HepG2 (cell line): ENCODE data around the gene NPHP1. TPM values are rescaled to one million over a fixed set of nuclear protein-coding genes. Genes with fewer than 3 reads are reported as not detected.

Experiments used
- ATAC-seq: fragments of 200-7000 bp; cut with Tn5 transposase; 3 replicates; pipeline ENCODE4 v1.9.1; 2020; ENCODE audit warnings: mild to moderate bottlenecking, moderate library complexity
- BruUV-seq: library from RNA; stranded (reverse); fragments of 400-500 nt; replicated peaks from 2 replicates; lab custom pipeline; 2021; lab: Mats Ljungman, UMichigan
- CTCF ChIA-PET: fragments of 300-600 bp; formaldehyde crosslinking; extraction: SDS; loops from one replicate; lab custom pipeline; 2021; ENCODE audit warnings: low total read pairs, inconsistent platforms, low intra/inter-chr PET ratio; lab: Yijun Ruan, JAX
- POLR2A ChIA-PET: fragments of 350-600 bp; sonication (Branson Sonifier 250); formaldehyde crosslinking; loops from one replicate; lab custom pipeline; 2020; ENCODE audit warnings: antibody characterized with exemption, inconsistent platforms; lab: Yijun Ruan, JAX
- DNase-seq: peaks from one replicate; pipeline ENCODE4 v3.0.0-alpha.2; 2015; ENCODE audit warnings: low spot score
- FAIRE-seq: peaks from 3 replicates; lab custom pipeline; 2011; peaks lifted over from hg19 to GRCh38; lab: Jason Lieb, UNC
- H2AFZ ChIP-seq: one replicate; pipeline ENCODE4 v1.6.1; 2011; ENCODE audit warnings: low read length, inconsistent platforms
- H3K27ac ChIP-seq: fragments of 300-600 bp; 3 replicates; pipeline ENCODE4 v1.8.0; 2011; ENCODE audit warnings: mixed run types, mild to moderate bottlenecking, mixed read lengths, low read length, inconsistent platforms; ENCODE audit not compliant: insufficient read depth; ENCODE audit errors: extremely low read length
- H3K27me3 ChIP-seq, 2 experiments: fragments of 200-600 bp in 1 of 2; 2 replicates in 1 of 2; 3 replicates in 1 of 2; pipeline versions ENCODE4 v1.6.0 to v1.8.0; 2011; ENCODE audit warnings: low read length in 2 of 2, mild to moderate bottlenecking in 2 of 2, moderate library complexity in 2 of 2, inconsistent platforms in 1 of 2; ENCODE audit not compliant: insufficient read depth in 2 of 2, control insufficient read depth in 1 of 2
- H3K36me3 ChIP-seq, 2 experiments: fragments of 200-600 bp in 1 of 2; replicated peaks in 1 of 2; 2 replicates in 1 of 2; 3 replicates in 1 of 2; pipeline versions ENCODE4 v1.5.1 to v1.8.0; 2011; ENCODE audit warnings: low read length in 2 of 2, inconsistent platforms in 1 of 2; ENCODE audit not compliant: insufficient read depth in 2 of 2, control insufficient read depth in 1 of 2
- H3K4me1 ChIP-seq: 2 replicates; pipeline ENCODE4 v1.5.1; 2012; ENCODE audit warnings: low read length, inconsistent platforms; ENCODE audit not compliant: insufficient read depth
- H3K4me2 ChIP-seq: 2 replicates; pipeline ENCODE4 v1.6.0; 2011; ENCODE audit warnings: low read depth, low read length, inconsistent platforms
- H3K4me3 ChIP-seq, 3 experiments: fragments of 200-600 bp in 1 of 3; sonication (generic), shearing (Covaris generic) in 1 of 3; replicated peaks in 1 of 3; 2 replicates each; pipeline ENCODE4 v1.5.1; 2011 to 2016; ENCODE audit warnings: low read length in 3 of 3, inconsistent platforms in 2 of 3, low read depth in 2 of 3, mild to moderate bottlenecking in 2 of 3, control low read depth in 1 of 3, mixed read lengths in 1 of 3; ENCODE audit not compliant: insufficient read depth in 1 of 3
- H3K79me2 ChIP-seq: one replicate; pipeline ENCODE4 v1.6.1; 2011; ENCODE audit warnings: low read length, inconsistent platforms; ENCODE audit not compliant: insufficient read depth
- H3K9ac ChIP-seq: 2 replicates; pipeline ENCODE4 v1.6.0; 2011; ENCODE audit warnings: mild to moderate bottlenecking, low read depth, low read length, inconsistent platforms; ENCODE audit not compliant: insufficient read depth
- H3K9me3 ChIP-seq: 2 replicates; pipeline ENCODE4 v1.5.1; 2012; ENCODE audit warnings: mild to moderate bottlenecking, low read length
- H4K20me1 ChIP-seq: 2 replicates; pipeline ENCODE4 v1.6.0; 2011; ENCODE audit warnings: inconsistent platforms, mild to moderate bottlenecking, low read length, moderate library complexity; ENCODE audit not compliant: insufficient read depth
- ATRX ChIP-seq: sonication (generic); formaldehyde crosslinking; IDR thresholded peaks from 2 replicates; pipeline ENCODE4 v1.4.0; 2020; ENCODE audit warnings: missing genetic modification reagents, borderline replicate concordance
- FOXO1 ChIP-seq: sonication (generic); formaldehyde crosslinking; IDR thresholded peaks from 2 replicates; pipeline ENCODE4 v1.4.0; 2020; ENCODE audit warnings: missing genetic modification reagents
- MZF1 ChIP-seq: sonication (generic); formaldehyde crosslinking; IDR thresholded peaks from 2 replicates; pipeline ENCODE4 v1.8.1; 2023; ENCODE audit warnings: mild to moderate bottlenecking, missing genetic modification reagents, borderline replicate concordance
- PHF20 ChIP-seq: sonication (generic); formaldehyde crosslinking; IDR thresholded peaks from 2 replicates; pipeline ENCODE4 v1.5.0; 2020; ENCODE audit warnings: mild to moderate bottlenecking, missing genetic modification reagents
- PHF21A ChIP-seq: sonication (generic); formaldehyde crosslinking; IDR thresholded peaks from 2 replicates; pipeline ENCODE4 v1.5.0; 2020; ENCODE audit warnings: mild to moderate bottlenecking, missing genetic modification reagents
- RAD51 ChIP-seq: fragments of 450-650 bp; IDR thresholded peaks from 2 replicates; pipeline ENCODE4 v1.6.1; 2016; ENCODE audit warnings: borderline replicate concordance
- RELA ChIP-seq: sonication (generic); formaldehyde crosslinking; IDR thresholded peaks from 2 replicates; pipeline ENCODE4 v1.4.0; 2020; ENCODE audit warnings: missing genetic modification reagents
- SCMH1 ChIP-seq: sonication (generic); formaldehyde crosslinking; IDR thresholded peaks from 2 replicates; pipeline ENCODE4 v1.9.0; 2021; ENCODE audit warnings: missing genetic modification reagents, mild to moderate bottlenecking, borderline replicate concordance
- SPEN ChIP-seq: sonication (generic); formaldehyde crosslinking; IDR thresholded peaks from 2 replicates; pipeline ENCODE4 v1.5.1; 2020; ENCODE audit warnings: low read depth, mild to moderate bottlenecking, missing genetic modification reagents
- XRCC5 ChIP-seq: fragments of 200-400 bp; formaldehyde crosslinking; optimal IDR thresholded peaks from 2 replicates; pipeline ENCODE3; 2017; ENCODE audit warnings: mild to moderate bottlenecking, low read length
- ZNF17 ChIP-seq: sonication (generic); formaldehyde crosslinking; IDR thresholded peaks from 2 replicates; pipeline ENCODE4 v1.5.0; 2020; ENCODE audit warnings: mild to moderate bottlenecking, missing genetic modification reagents
- ZNF44 ChIP-seq: sonication (generic); formaldehyde crosslinking; IDR thresholded peaks from 2 replicates; pipeline ENCODE4 v1.5.1; 2020; ENCODE audit warnings: mild to moderate bottlenecking, missing genetic modification reagents
- ZNF7 ChIP-seq: IDR thresholded peaks from 2 replicates; pipeline ENCODE4 v1.6.1; 2016; ENCODE audit warnings: missing biosample characterization, missing genetic modification reagents
- WGBS: methylation state at CpG from one replicate; pipeline ENCODE4 v1.1.6; 2017; ENCODE audit warnings: low lambda C conversion rate; 5-methylcytosine and 5-hydroxymethylcytosine counted together
- in situ Hi-C: cut with HindIII; loops from 2 replicates; pipeline ENCODE4 v1.10.0; 2017; ENCODE audit warnings: low pct_unique_long_range_greater_than_20kb; ENCODE audit not compliant: extremely low pct_ligation_motif_present
- intact Hi-C: fragments of 100-400 bp; cut with micrococcal nuclease; formaldehyde crosslinking; loops from one replicate; pipeline ENCODE4 v1.10.0; 2022; ENCODE audit not compliant: unreplicated experiment
- polyA plus RNA-seq, 8 experiments: library from polyadenylated mRNA; depleted of rRNA in 3 of 8; stranded (reverse) in 7 of 8; unstranded in 1 of 8; fragments of >200 nt; fragmentation: Illumina TruSeq in 4 of 8; extraction: Trizol in 4 of 8; gene quantifications; 2 replicates each; pipeline versions ENCODE4 v1.2.1 to v1.2.3, GENCODE V29; 2011 to 2016; ENCODE audit warnings: low read depth in 4 of 8, missing spikeins in 1 of 8, mixed read lengths in 1 of 8; ENCODE audit not compliant: insufficient read depth in 1 of 8
- total RNA-seq, 5 experiments: library from RNA; depleted of rRNA; stranded (reverse); fragments of >200 nt; fragmentation: Illumina TruSeq; extraction: Trizol; gene quantifications; 2 replicates each; pipeline ENCODE4 v1.2.3, GENCODE V29; 2016; ENCODE audit warnings: low read depth in 1 of 5
- TF ChIP-seq, protein P1 (sequence below): sonication (generic); formaldehyde crosslinking; IDR thresholded peaks from 2 replicates; pipeline ENCODE4 v1.4.0; 2020; ENCODE audit warnings: missing genetic modification reagents
- TF ChIP-seq, protein P2 (sequence below): sonication (generic); formaldehyde crosslinking; IDR thresholded peaks from 2 replicates; pipeline ENCODE4 v1.5.1; 2020; ENCODE audit warnings: missing genetic modification reagents, mild to moderate bottlenecking, borderline replicate concordance
- TF ChIP-seq, protein P3 (sequence below): sonication (generic); formaldehyde crosslinking; IDR thresholded peaks from 2 replicates; pipeline ENCODE4 v1.8.0; 2022; ENCODE audit warnings: mild to moderate bottlenecking, missing genetic modification reagents; ENCODE audit not compliant: insufficient replicate concordance

Gene NPHP1
- total and polyA plus RNA-seq, 2 of the 13 experiments (the other 11 are each of a cell fraction or from before 2014, with no cell fraction given) = 2.7 to 4.8 TPM

GRCh38 chr2:110104025-110104771 lies 100.6 kb downstream of the NPHP1 start:
- Histone ChIP-seq H3K9me3 (no peaks in the 10 kb centered on the region), H3K79me2 (no peaks in the 10 kb centered on the region), H3K4me2 (no peak overlapping the region), H3K27ac (no peak overlapping the region), H3K27me3 (peaks cover 0 to 27% of the 10 kb centered on the region in 2 experiments; a peak in 3 of 5 replicates), H3K9ac (no peak overlapping the region), H3K36me3 (no peaks in the 10 kb centered on the region), H4K20me1 (no peaks in the 10 kb centered on the region), H2AFZ (no peak overlapping the region), H3K4me1 (peaks cover 58% of the 10 kb centered on the region), H3K4me3 (no peak overlapping the region)
- 73% methylated on average over 10 of the region's 10 CpGs for WGBS
- ChIA-PET CTCF (no interaction called here), POLR2A (no interaction called here)
- in situ Hi-C loops (no loop called here), intact Hi-C loops (no loop called here)
- DNase-seq (no peak), FAIRE-seq (no peak), ATAC-seq (no peak)
- TF ChIP-seq RAD51 (no peak), RELA (no peak), ZNF44 (CRISPR knock-in tag) (no peak), ZNF17 (CRISPR knock-in tag) (no peak), PHF21A (CRISPR knock-in tag) (no peak), XRCC5 (no peak), PHF20 (CRISPR knock-in tag) (no peak), SCMH1 (CRISPR knock-in tag) (no peak), ZNF7 (CRISPR knock-in tag) (peak; percentile 88), SPEN (CRISPR knock-in tag) (no peak), ATRX (CRISPR knock-in tag) (no peak), FOXO1 (CRISPR knock-in tag) (no peak), MZF1 (CRISPR knock-in tag) (no peak)
- TF ChIP-seq, protein P1, sequence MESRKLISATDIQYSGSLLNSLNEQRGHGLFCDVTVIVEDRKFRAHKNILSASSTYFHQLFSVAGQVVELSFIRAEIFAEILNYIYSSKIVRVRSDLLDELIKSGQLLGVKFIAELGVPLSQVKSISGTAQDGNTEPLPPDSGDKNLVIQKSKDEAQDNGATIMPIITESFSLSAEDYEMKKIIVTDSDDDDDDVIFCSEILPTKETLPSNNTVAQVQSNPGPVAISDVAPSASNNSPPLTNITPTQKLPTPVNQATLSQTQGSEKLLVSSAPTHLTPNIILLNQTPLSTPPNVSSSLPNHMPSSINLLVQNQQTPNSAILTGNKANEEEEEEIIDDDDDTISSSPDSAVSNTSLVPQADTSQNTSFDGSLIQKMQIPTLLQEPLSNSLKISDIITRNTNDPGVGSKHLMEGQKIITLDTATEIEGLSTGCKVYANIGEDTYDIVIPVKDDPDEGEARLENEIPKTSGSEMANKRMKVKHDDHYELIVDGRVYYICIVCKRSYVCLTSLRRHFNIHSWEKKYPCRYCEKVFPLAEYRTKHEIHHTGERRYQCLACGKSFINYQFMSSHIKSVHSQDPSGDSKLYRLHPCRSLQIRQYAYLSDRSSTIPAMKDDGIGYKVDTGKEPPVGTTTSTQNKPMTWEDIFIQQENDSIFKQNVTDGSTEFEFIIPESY (CRISPR knock-in tag) = peak; percentile 45; the same call in 1 of the 2 replicates
- TF ChIP-seq, protein P2, sequence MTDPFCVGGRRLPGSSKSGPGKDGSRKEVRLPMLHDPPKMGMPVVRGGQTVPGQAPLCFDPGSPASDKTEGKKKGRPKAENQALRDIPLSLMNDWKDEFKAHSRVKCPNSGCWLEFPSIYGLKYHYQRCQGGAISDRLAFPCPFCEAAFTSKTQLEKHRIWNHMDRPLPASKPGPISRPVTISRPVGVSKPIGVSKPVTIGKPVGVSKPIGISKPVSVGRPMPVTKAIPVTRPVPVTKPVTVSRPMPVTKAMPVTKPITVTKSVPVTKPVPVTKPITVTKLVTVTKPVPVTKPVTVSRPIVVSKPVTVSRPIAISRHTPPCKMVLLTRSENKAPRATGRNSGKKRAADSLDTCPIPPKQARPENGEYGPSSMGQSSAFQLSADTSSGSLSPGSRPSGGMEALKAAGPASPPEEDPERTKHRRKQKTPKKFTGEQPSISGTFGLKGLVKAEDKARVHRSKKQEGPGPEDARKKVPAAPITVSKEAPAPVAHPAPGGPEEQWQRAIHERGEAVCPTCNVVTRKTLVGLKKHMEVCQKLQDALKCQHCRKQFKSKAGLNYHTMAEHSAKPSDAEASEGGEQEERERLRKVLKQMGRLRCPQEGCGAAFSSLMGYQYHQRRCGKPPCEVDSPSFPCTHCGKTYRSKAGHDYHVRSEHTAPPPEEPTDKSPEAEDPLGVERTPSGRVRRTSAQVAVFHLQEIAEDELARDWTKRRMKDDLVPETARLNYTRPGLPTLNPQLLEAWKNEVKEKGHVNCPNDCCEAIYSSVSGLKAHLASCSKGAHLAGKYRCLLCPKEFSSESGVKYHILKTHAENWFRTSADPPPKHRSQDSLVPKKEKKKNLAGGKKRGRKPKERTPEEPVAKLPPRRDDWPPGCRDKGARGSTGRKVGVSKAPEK (CRISPR knock-in tag) = no peak
- TF ChIP-seq, protein P3, sequence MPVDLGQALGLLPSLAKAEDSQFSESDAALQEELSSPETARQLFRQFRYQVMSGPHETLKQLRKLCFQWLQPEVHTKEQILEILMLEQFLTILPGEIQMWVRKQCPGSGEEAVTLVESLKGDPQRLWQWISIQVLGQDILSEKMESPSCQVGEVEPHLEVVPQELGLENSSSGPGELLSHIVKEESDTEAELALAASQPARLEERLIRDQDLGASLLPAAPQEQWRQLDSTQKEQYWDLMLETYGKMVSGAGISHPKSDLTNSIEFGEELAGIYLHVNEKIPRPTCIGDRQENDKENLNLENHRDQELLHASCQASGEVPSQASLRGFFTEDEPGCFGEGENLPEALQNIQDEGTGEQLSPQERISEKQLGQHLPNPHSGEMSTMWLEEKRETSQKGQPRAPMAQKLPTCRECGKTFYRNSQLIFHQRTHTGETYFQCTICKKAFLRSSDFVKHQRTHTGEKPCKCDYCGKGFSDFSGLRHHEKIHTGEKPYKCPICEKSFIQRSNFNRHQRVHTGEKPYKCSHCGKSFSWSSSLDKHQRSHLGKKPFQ = no peak
- BruUV-seq = no TSS peak
